H1 (cell line): ENCODE measurements around the gene NUP58. TPM values are rescaled to one million over a fixed set of nuclear protein-coding genes. Genes with fewer than 3 reads are reported as not detected.

ENCODE experiments used
- RFX5 ChIP-seq: IDR thresholded peaks from 2 replicates; pipeline ENCODE4 v1.6.1; 2011; ENCODE audit warnings: low read depth, low read length, improper control_type of control experiment, borderline replicate concordance
- TAF7 ChIP-seq: optimal IDR thresholded peaks from 2 replicates; pipeline ENCODE3; 2011; ENCODE audit warnings: low read depth, mild to moderate bottlenecking, inconsistent platforms, low read length, moderate library complexity, borderline replicate concordance
- TBP ChIP-seq: IDR thresholded peaks from 2 replicates; pipeline ENCODE4 v1.6.1; 2011; ENCODE audit warnings: low read depth, low read length, improper control_type of control experiment
- TEAD4 ChIP-seq: IDR thresholded peaks from 2 replicates; pipeline ENCODE4 v1.6.1; 2012; ENCODE audit warnings: low read depth, low read length, inconsistent platforms, mixed read lengths
- polyA plus RNA-seq, 7 experiments: library from polyadenylated mRNA; depleted of rRNA in 3 of 7; stranded (reverse) in 5 of 7; unstranded in 2 of 7; fragments of >200 nt in 5 of 7; fragments of 200-250 nt in 2 of 7; gene quantifications; 1 replicate in 5 of 7; 2 replicates in 1 of 7; 4 replicates in 1 of 7; pipeline versions ENCODE4 v1.2.1 to v1.2.3, GENCODE V29; 2011 to 2013; ENCODE audit warnings: missing spikeins in 2 of 7, mixed read lengths in 2 of 7
- total RNA-seq: library from RNA; stranded (reverse); fragmentation: NEBNext Ultra II Directional; extraction: Animal tissue kit (Norgen Biotek cat#: 25700); gene quantifications from 2 replicates; pipeline ENCODE4 v1.2.1, GENCODE V29; 2021

NUP58 gene
- total and polyA plus RNA-seq, 2 of the 8 experiments (the other 6 are each of a cell fraction or from before 2014, with no cell fraction given): 35.0 to 53.8 TPM

DNA sequence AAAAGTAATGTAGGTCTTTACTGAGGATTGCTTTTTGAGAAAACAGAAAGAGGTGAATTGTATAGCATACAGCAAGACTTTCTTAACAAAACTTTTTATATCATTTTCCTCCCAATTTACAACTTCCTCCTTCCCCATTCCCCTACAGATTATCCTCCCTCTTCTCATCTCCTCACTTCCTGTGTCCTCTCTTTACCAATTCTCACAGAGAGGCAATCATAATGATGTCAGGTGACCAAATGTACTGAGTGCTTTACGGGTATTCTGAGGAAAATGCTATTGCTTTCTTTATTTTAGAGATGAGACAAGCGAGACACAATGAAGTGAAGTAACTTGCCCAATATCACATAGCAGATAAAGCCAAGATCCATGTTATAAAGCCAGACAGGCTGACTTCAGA lies 12.5 kb upstream of the NUP58 start (continued):
- TF ChIP-seq TBP: no peak
- TF ChIP-seq TEAD4: no peak
- TF ChIP-seq TAF7: no peak
- no peak for TF ChIP-seq RFX5
